ENCODE results near the gene SAXO2. TPM values are rescaled to one million over a fixed set of nuclear protein-coding genes. Genes with fewer than 3 reads are reported as not detected.
"Not testable (repeated sequence)": the region's sequence is repeated elsewhere in the genome, so short reads cannot be mapped to it uniquely, and the experiment has no call there.

Gene SAXO2
- total RNA-seq, 4 donors from 2014 or later = 0.81 to 2.4 (median 1.4) TPM; not detected in 1

DNA sequence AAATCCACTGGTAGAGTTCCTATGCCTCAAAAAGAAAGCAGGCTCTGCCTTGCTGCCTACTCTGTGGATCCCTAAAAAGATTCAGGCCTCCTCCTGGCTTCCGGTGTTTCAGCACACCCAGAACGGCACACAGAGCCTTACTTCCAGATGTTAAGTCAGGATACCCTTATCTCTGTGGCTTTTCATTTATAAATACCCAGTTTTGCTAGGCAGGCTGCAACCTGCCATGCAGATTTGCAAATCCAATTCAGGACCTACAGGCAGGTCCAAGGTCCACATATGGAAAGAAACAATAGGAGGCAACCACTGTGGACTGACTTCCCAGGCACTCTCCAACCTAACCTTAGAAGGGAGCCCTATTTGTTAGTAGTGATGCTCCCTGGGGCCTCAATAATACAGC lies 30.8 kb upstream of the SAXO2 start:
- intact Hi-C loops (cut with DNase I) = no loop called here
- no peak for DNase-seq
- no peak for TF ChIP-seq POLR2A (IDR thresholded peaks at IDR 0.05)
- TF ChIP-seq, protein P1, sequence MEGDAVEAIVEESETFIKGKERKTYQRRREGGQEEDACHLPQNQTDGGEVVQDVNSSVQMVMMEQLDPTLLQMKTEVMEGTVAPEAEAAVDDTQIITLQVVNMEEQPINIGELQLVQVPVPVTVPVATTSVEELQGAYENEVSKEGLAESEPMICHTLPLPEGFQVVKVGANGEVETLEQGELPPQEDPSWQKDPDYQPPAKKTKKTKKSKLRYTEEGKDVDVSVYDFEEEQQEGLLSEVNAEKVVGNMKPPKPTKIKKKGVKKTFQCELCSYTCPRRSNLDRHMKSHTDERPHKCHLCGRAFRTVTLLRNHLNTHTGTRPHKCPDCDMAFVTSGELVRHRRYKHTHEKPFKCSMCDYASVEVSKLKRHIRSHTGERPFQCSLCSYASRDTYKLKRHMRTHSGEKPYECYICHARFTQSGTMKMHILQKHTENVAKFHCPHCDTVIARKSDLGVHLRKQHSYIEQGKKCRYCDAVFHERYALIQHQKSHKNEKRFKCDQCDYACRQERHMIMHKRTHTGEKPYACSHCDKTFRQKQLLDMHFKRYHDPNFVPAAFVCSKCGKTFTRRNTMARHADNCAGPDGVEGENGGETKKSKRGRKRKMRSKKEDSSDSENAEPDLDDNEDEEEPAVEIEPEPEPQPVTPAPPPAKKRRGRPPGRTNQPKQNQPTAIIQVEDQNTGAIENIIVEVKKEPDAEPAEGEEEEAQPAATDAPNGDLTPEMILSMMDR (IDR thresholded peaks at IDR 0.05) = no peak
- Histone ChIP-seq H3K27ac (no peak overlapping the region), H3K4me3 (replicated peaks in 1 of 3) (no peak overlapping the region), H3K9me3 (no peaks in the 10 kb centered on the region), H3K36me3 (no peaks in the 10 kb centered on the region), H3K27me3 (no peaks in the 10 kb centered on the region), H3K4me1 (no peaks in the 10 kb centered on the region)
- WGBS, 2 donors = 88 to 97% methylated on average over 2 of the region's 2 CpGs

DNA sequence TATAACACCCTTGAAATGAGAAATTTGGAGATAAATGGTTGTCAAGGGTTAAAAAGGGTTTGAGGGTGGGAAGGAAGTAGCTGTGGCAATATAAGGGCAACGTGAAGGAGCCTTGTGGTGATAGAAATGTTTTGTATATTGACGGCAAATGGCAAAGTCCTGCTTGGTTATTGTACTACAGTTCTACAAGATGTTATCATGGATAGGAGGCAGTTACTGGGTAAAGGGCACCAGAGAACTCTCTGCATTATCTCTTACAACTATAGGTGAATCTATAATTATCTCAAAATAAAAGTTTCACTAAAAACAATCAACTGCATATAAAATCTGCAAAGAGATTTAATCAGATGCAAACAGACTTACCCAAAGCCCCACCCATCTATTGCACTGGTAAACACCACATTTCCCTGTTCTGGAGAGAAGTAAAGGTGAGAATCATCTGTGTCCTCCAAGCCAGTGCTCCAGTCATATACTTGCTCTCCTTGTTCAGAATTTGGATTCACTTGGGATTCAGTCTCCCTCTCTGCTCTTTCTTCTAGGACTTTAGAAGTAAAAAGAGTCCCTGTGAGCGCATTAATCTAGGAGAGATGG lies 24.6 kb upstream of the SAXO2 start:
- 77 to 79% methylated on average over 3 of the region's 3 CpGs for WGBS, 2 donors

GRCh38 chr15:82239685-82240391 lies 22.8 kb upstream of the SAXO2 start:
- TF ChIP-seq, protein P1 (IDR thresholded peaks at IDR 0.05) = no peak
- no peak for TF ChIP-seq POLR2A (IDR thresholded peaks at IDR 0.05)
- no peaks in the 10 kb centered on the region for H3K27me3 ChIP-seq
- 95 to 99% methylated on average over 5 of the region's 5 CpGs for WGBS, 2 donors
- intact Hi-C loops (cut with DNase I) = no loop called here
- no peak overlapping the region for H3K4me3 ChIP-seq (replicated peaks in 1 of 3)
- no peaks in the 10 kb centered on the region for H3K9me3 ChIP-seq
- no peak for DNase-seq
- H3K27ac ChIP-seq = no peak overlapping the region
- no peaks in the 10 kb centered on the region for H3K4me1 ChIP-seq
- H3K36me3 ChIP-seq = peaks cover 8 to 15% of the 10 kb centered on the region in 2 donors

More for the DNA sequence above, 24.6 kb upstream of the SAXO2 start:
- intact Hi-C loops (cut with DNase I); H3K27ac ChIP-seq; H3K4me1 ChIP-seq; DNase-seq; H3K4me3 ChIP-seq (replicated peaks in 1 of 3); H3K27me3 ChIP-seq; H3K9me3 ChIP-seq: not testable (repeated sequence)
- H3K36me3 ChIP-seq = peaks cover 8 to 15% of the 10 kb centered on the region in 2 donors

GRCh38 chr15:82241836-82242499 lies 20.6 kb upstream of the SAXO2 start:
- DNase-seq; H3K4me1 ChIP-seq; H3K27me3 ChIP-seq; intact Hi-C loops (cut with DNase I); H3K27ac ChIP-seq; H3K4me3 ChIP-seq (replicated peaks in 1 of 3); H3K9me3 ChIP-seq: not testable (repeated sequence)
- peaks cover 8 to 15% of the 10 kb centered on the region in 2 donors for H3K36me3 ChIP-seq
- WGBS, 2 donors = 91 to 93% methylated on average over 1 of the region's 1 CpG

GRCh38 chr15:82243644-82244043 lies 19.0 kb upstream of the SAXO2 start:
- H3K36me3 ChIP-seq = peaks cover 8 to 15% of the 10 kb centered on the region in 2 donors
- H3K27me3 ChIP-seq; DNase-seq; H3K4me1 ChIP-seq; H3K9me3 ChIP-seq; H3K4me3 ChIP-seq (replicated peaks in 1 of 3); H3K27ac ChIP-seq; intact Hi-C loops (cut with DNase I): not testable (repeated sequence)
- WGBS, 2 donors = 78% methylated on average over 4 of the region's 5 CpGs

DNA sequence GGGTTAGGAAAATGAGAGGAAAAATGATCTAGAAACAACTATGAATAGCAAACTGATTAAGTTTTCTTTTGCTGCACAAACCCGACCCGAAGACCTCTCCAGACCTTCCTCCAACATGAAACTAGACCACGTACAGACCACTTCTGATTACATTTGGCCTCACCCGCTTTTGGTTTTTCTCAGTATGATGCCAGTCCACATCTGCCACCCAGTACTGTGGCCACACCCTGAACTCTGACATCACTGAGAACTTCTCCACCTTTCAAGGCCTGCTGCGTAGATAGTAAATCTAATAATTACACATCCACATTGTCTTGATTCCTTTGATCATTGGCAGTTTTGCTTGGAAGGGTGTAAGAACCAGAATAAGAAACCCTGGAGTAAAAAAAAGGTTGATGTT lies 16.7 kb upstream of the SAXO2 start:
- H3K36me3 ChIP-seq; H3K9me3 ChIP-seq; H3K27me3 ChIP-seq; intact Hi-C loops (cut with DNase I); H3K4me3 ChIP-seq (replicated peaks in 1 of 3); H3K27ac ChIP-seq; H3K4me1 ChIP-seq; DNase-seq: not testable (repeated sequence)
- 94 to 95% methylated on average over 5 of the region's 5 CpGs for WGBS, 2 donors

DNA sequence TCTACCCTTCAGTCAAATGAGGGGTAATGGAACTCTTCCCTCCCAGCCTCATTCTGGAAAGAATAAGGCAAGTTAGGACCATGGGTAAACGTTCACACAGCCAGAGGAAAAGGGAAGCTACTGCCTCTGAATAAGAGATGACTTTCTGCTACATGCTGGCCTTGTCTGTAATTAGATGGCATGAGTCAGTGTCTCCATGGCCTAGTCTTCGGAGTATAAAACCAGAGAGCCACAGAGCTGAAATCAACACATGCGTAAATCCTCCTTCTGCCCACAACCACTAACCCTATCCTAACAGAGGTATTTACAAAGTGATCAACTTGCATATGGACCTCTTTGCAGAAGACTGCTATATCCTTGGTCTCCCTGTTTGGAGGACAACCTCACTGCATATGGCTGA lies 14.4 kb upstream of the SAXO2 start:
- 89 to 95% methylated on average over 2 to 3 of the region's 3 CpGs for WGBS, 2 donors
- H3K4me1 ChIP-seq; H3K27me3 ChIP-seq; intact Hi-C loops (cut with DNase I); DNase-seq; H3K4me3 ChIP-seq (replicated peaks in 1 of 3); H3K36me3 ChIP-seq; H3K9me3 ChIP-seq; H3K27ac ChIP-seq: not testable (repeated sequence)

GRCh38 chr15:82261566-82262421 lies 824 bp upstream of the SAXO2 start:
- H3K27me3 ChIP-seq; H3K9me3 ChIP-seq; intact Hi-C loops (cut with DNase I); H3K36me3 ChIP-seq: not testable (repeated sequence)
- Histone ChIP-seq H3K4me3 (replicated peaks in 1 of 3) (peak overlapping the region; percentile 78 to 83 (median 82)), H3K4me1 (peaks cover 6 to 15% of the 10 kb centered on the region in 2 donors), H3K27ac (peak overlapping the region in 2 of 3 donors; percentile 51 to 64)
- WGBS, 2 donors = 5 to 6% methylated on average over 18 to 19 of the region's 19 CpGs
- DNase-seq = peak in 1 of 2 donors; percentile 11
